CD14-positive monocyte (primary cell): ENCODE results near the gene USP34. TPM values are rescaled to one million over a fixed set of nuclear protein-coding genes. Genes with fewer than 3 reads are reported as not detected.

ENCODE experiments used
- DNase-seq, 3 donors: peaks; one replicate each; pipeline ENCODE4 v3.0.0-alpha.2; 2011 to 2022
- H2AFZ ChIP-seq: 2 replicates; pipeline ENCODE4 v1.6.0; 2012; ENCODE audit warnings: mild to moderate bottlenecking, low read depth, low read length, inconsistent platforms; ENCODE audit not compliant: insufficient read depth, poor library complexity, severe bottlenecking
- H3K27ac ChIP-seq, 2 donors: 1 replicate in 1 of 2; 2 replicates in 1 of 2; pipeline ENCODE4 v1.5.1; 2012 to 2013; ENCODE audit warnings: low read length in 2 of 2, control low read depth in 1 of 2, inconsistent platforms in 1 of 2, low read depth in 1 of 2, mild to moderate bottlenecking in 1 of 2
- H3K27me3 ChIP-seq, 2 donors: one replicate each; pipeline versions ENCODE4 v1.6.0 to v1.6.1; 2011 to 2013; ENCODE audit warnings: low read length in 2 of 2; ENCODE audit not compliant: control insufficient read depth in 2 of 2, insufficient read depth in 2 of 2
- H3K36me3 ChIP-seq, 2 donors: replicated peaks in 1 of 2; 1 replicate in 1 of 2; 2 replicates in 1 of 2; pipeline versions ENCODE4 v1.5.1 to v1.6.1; 2012 to 2013; ENCODE audit warnings: low read length in 2 of 2, control low read depth in 1 of 2, inconsistent platforms in 1 of 2, mild to moderate bottlenecking in 1 of 2; ENCODE audit not compliant: insufficient read depth in 2 of 2, control insufficient read depth in 1 of 2
- H3K4me1 ChIP-seq, 2 donors: 1 replicate in 1 of 2; 2 replicates in 1 of 2; pipeline versions ENCODE4 v1.5.1 to v1.6.1; 2012 to 2013; ENCODE audit warnings: low read length in 2 of 2, control low read depth in 1 of 2, inconsistent platforms in 1 of 2, mild to moderate bottlenecking in 1 of 2, moderate library complexity in 1 of 2; ENCODE audit not compliant: insufficient read depth in 2 of 2, control insufficient read depth in 1 of 2
- H3K4me2 ChIP-seq: replicated peaks from 2 replicates; pipeline ENCODE3; 2012; ENCODE audit warnings: low read length, moderate library complexity, mild to moderate bottlenecking; ENCODE audit not compliant: poor library complexity, severe bottlenecking; ENCODE audit errors: extremely low read depth
- H3K4me3 ChIP-seq, 3 experiments: fragments of 200-600 bp in 1 of 3; sonication (generic) in 1 of 3; replicated peaks in 1 of 3; 1 replicate in 2 of 3; 2 replicates in 1 of 3; pipeline ENCODE4 v1.5.1; 2011 to 2013; ENCODE audit warnings: low read length in 3 of 3, mild to moderate bottlenecking in 3 of 3, control low read depth in 2 of 3, low read depth in 2 of 3, inconsistent platforms in 1 of 3, moderate library complexity in 1 of 3
- H3K79me2 ChIP-seq: 2 replicates; pipeline ENCODE4 v1.6.0; 2012; ENCODE audit warnings: mild to moderate bottlenecking, control low read depth, inconsistent platforms, low read length, moderate library complexity; ENCODE audit not compliant: insufficient read depth
- H3K9ac ChIP-seq: 2 replicates; pipeline ENCODE4 v1.6.0; 2017; ENCODE audit warnings: low read length, mild to moderate bottlenecking; ENCODE audit not compliant: insufficient read depth, poor library complexity, severe bottlenecking
- H3K9me3 ChIP-seq, 2 donors: replicated peaks in 1 of 2; 1 replicate in 1 of 2; 2 replicates in 1 of 2; pipeline versions ENCODE4 v1.5.1 to v1.6.1; 2012 to 2013; ENCODE audit warnings: low read length in 2 of 2, control low read depth in 1 of 2; ENCODE audit not compliant: control insufficient read depth in 1 of 2, insufficient read depth in 1 of 2
- H4K20me1 ChIP-seq: 2 replicates; pipeline ENCODE4 v1.6.0; 2012; ENCODE audit warnings: mild to moderate bottlenecking, low read length, control low read depth, moderate library complexity; ENCODE audit not compliant: insufficient read depth
- H3K27ac Mint-ChIP-seq, 7 donors: one replicate each; pipeline ENCODE4 v1.8.0; 2020; ENCODE audit warnings: mild to moderate bottlenecking in 7 of 7, mixed read lengths in 7 of 7, moderate library complexity in 6 of 7, inconsistent platforms in 2 of 7
- H3K27me3 Mint-ChIP-seq, 3 donors: one replicate each; pipeline ENCODE4 v1.8.0; 2021 to 2022; ENCODE audit warnings: low read depth in 3 of 3, mild to moderate bottlenecking in 3 of 3, mixed read lengths in 3 of 3, moderate library complexity in 3 of 3, inconsistent platforms in 1 of 3
- H3K36me3 Mint-ChIP-seq, 2 donors: one replicate each; pipeline ENCODE4 v1.8.0; 2020; ENCODE audit warnings: mixed read lengths in 2 of 2, inconsistent platforms in 1 of 2, mild to moderate bottlenecking in 1 of 2
- H3K4me1 Mint-ChIP-seq: one replicate; pipeline ENCODE4 v1.8.0; 2020; ENCODE audit warnings: mild to moderate bottlenecking, mixed read lengths
- H3K4me3 Mint-ChIP-seq, 2 donors: one replicate each; pipeline ENCODE4 v1.8.0; 2020; ENCODE audit warnings: mild to moderate bottlenecking in 2 of 2, mixed read lengths in 2 of 2, moderate library complexity in 1 of 2
- H3K9me3 Mint-ChIP-seq, 7 donors: one replicate each; pipeline ENCODE4 v1.8.0; 2020 to 2022; ENCODE audit warnings: mixed read lengths in 7 of 7, mild to moderate bottlenecking in 6 of 7, moderate library complexity in 6 of 7, inconsistent platforms in 2 of 7
- WGBS: methylation state at CpG from one replicate; pipeline ENCODE4 v1.1.5; 2013; ENCODE audit warnings: missing lambda C conversion rate; ENCODE audit not compliant: insufficient coverage; 5-methylcytosine and 5-hydroxymethylcytosine counted together
- intact Hi-C, 2 donors: fragments of 100-400 bp; cut with micrococcal nuclease; formaldehyde crosslinking; loops; one replicate each; pipeline versions ENCODE4 v1.15.0 to v1.15.1; 2023
- polyA plus RNA-seq, 3 donors: library from polyadenylated mRNA; depleted of rRNA in 1 of 3; unstranded in 2 of 3; stranded (reverse) in 1 of 3; fragments of 300-500 nt in 2 of 3; fragments of >200 nt in 1 of 3; fragmentation: Illumina TruSeq in 2 of 3; gene quantifications; 1 replicate in 2 of 3; 2 replicates in 1 of 3; pipeline ENCODE4 v1.2.3, GENCODE V29; 2012 to 2021
- TF ChIP-seq, protein P1 (sequence below): fragments of 200-600 bp; IDR thresholded peaks from one replicate; pipeline ENCODE4 v1.8.0; 2022; ENCODE audit warnings: antibody characterized with exemption, mild to moderate bottlenecking

USP34 gene
- polyA plus RNA-seq, 3 donors = 2.8 to 47.2 (median 5.9) TPM

DNA sequence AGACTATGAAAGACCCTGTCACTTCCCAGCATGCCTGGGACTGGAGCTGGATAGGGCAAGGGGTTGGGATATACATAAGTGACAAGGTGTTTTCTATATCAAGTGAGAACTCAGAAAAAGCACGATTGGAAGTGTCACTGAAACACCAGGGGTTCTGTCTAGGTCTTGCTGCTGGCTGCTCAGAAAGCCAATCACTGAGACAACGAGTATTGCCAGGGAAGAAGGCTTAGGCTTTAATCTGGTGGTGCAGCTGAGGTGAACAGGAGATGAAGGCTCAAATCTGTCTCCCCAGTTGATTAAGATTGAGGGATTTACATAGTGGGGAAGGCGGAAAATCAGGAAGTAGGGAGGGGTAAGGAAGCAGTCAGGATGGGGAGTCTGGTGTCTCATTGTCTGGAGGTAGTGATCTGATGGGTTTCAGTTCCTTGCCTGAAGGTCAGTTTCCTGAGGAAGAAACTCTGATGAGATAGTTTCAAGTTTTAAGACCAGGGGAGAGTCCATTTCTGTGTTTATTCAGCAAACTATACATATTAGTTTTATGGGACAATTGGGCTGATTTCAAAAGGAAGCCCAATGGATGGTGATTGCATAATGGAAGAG lies 312.4 kb downstream of the USP34 start:
- Histone ChIP-seq H3K4me2 (no peak overlapping the region), H3K79me2 (no peaks in the 10 kb centered on the region), H3K36me3 (peaks cover 0 to 4% of the 10 kb centered on the region in 2 donors), H4K20me1 (no peaks in the 10 kb centered on the region), H3K27me3 (no peaks in the 10 kb centered on the region), H3K4me1 (peaks cover 8% of the 10 kb centered on the region in 2 donors), H2AFZ (no peak overlapping the region), H3K9me3 (peaks cover 10 to 11% of the 10 kb centered on the region in 2 donors), H3K9ac (no peak overlapping the region), H3K4me3 (no peak overlapping the region), H3K27ac (peak overlapping the region in 1 of 2 donors; percentile 38)
- 55% methylated on average over 3 of the region's 3 CpGs for WGBS
- H3K36me3 Mint-ChIP-seq = peaks cover 20 to 23% of the 10 kb centered on the region in 2 donors
- peaks cover 20% of the 10 kb centered on the region for H3K4me1 Mint-ChIP-seq
- intact Hi-C loops = no loop called here
- DNase-seq = peak in 2 of 3 donors; percentile 52 to 54
- peak overlapping the region in 5 of 7 donors; percentile 13 to 77 (median 58) for H3K27ac Mint-ChIP-seq
- no peak overlapping the region for H3K4me3 Mint-ChIP-seq
- TF ChIP-seq, protein P1, sequence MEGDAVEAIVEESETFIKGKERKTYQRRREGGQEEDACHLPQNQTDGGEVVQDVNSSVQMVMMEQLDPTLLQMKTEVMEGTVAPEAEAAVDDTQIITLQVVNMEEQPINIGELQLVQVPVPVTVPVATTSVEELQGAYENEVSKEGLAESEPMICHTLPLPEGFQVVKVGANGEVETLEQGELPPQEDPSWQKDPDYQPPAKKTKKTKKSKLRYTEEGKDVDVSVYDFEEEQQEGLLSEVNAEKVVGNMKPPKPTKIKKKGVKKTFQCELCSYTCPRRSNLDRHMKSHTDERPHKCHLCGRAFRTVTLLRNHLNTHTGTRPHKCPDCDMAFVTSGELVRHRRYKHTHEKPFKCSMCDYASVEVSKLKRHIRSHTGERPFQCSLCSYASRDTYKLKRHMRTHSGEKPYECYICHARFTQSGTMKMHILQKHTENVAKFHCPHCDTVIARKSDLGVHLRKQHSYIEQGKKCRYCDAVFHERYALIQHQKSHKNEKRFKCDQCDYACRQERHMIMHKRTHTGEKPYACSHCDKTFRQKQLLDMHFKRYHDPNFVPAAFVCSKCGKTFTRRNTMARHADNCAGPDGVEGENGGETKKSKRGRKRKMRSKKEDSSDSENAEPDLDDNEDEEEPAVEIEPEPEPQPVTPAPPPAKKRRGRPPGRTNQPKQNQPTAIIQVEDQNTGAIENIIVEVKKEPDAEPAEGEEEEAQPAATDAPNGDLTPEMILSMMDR = no peak
- H3K27me3 Mint-ChIP-seq = peaks cover 0 to 2% (median 0%) of the 10 kb centered on the region in 3 donors
- peaks cover 5 to 12% (median 11%) of the 10 kb centered on the region in 7 donors for H3K9me3 Mint-ChIP-seq

- intact Hi-C loops = no loop called here
- no peaks in the 10 kb centered on the region for H3K27me3 ChIP-seq
- no peak overlapping the region for H3K4me3 ChIP-seq
- peaks cover 8% of the 10 kb centered on the region in 2 donors for H3K4me1 ChIP-seq
- no peaks in the 10 kb centered on the region for H3K79me2 ChIP-seq
- no peak for DNase-seq
- Mint-ChIP-seq H3K4me1 (peaks cover 16% of the 10 kb centered on the region), H3K27ac (peak overlapping the region in 1 of 7 donors; percentile 82), H3K9me3 (peaks cover 5 to 12% (median 11%) of the 10 kb centered on the region in 7 donors), H3K4me3 (no peak overlapping the region), H3K36me3 (peaks cover 15 to 18% of the 10 kb centered on the region in 2 donors), H3K27me3 (peaks cover 0 to 2% (median 0%) of the 10 kb centered on the region in 3 donors)
- H4K20me1 ChIP-seq = no peaks in the 10 kb centered on the region
- no peaks in the 10 kb centered on the region for H3K36me3 ChIP-seq
- peaks cover 10 to 11% of the 10 kb centered on the region in 2 donors for H3K9me3 ChIP-seq
- H3K4me2 ChIP-seq = no peak overlapping the region
- H3K9ac ChIP-seq = no peak overlapping the region
- no peak overlapping the region for H3K27ac ChIP-seq
- TF ChIP-seq, protein P1 = no peak
- no peak overlapping the region for H2AFZ ChIP-seq
- 100% methylated on average over 4 of the region's 5 CpGs for WGBS
Measured at GRCh38 chr2:61157371-61158003, 313.4 kb downstream of the USP34 start.
